Gastroesophageal sphincter (tissue), 4 donors: ENCODE measurements around the gene TRIM45. TPM values are rescaled to one million over a fixed set of nuclear protein-coding genes. Genes with fewer than 3 reads are reported as not detected.

Experiments
- ATAC-seq: fragments of 150-250 bp; one replicate; pipeline ENCODE4 v1.9.1; 2016; ENCODE audit warnings: mild to moderate bottlenecking, moderate library complexity
- H3K27ac ChIP-seq, 4 donors: fragments of 200-600 bp; sonication (generic) in 3 of 4; 1 replicate in 3 of 4; 2 replicates in 1 of 4; pipeline ENCODE4 v1.5.1; 2016 to 2019
- H3K27me3 ChIP-seq: fragments of 200-600 bp; sonication (generic); one replicate; pipeline ENCODE4 v1.5.1; 2019
- H3K36me3 ChIP-seq, 2 donors: fragments of 200-600 bp; sonication (generic); one replicate each; pipeline ENCODE4 v1.5.1; 2019; ENCODE audit warnings: control low read depth in 1 of 2
- H3K4me1 ChIP-seq, 3 donors: fragments of 200-600 bp; sonication (generic); 1 replicate in 2 of 3; 2 replicates in 1 of 3; pipeline ENCODE4 v1.5.1; 2016 to 2019; ENCODE audit warnings: control low read depth in 2 of 3
- H3K4me3 ChIP-seq, 2 donors: fragments of 200-600 bp; sonication (generic); one replicate each; pipeline ENCODE4 v1.5.1; 2019; ENCODE audit warnings: mild to moderate bottlenecking in 1 of 2, moderate library complexity in 1 of 2
- H3K9me3 ChIP-seq, 3 donors: fragments of 200-600 bp; sonication (generic); one replicate each; pipeline ENCODE4 v1.5.1; 2017 to 2019; ENCODE audit warnings: control low read depth in 2 of 3
- EP300 ChIP-seq: sonication (generic); formaldehyde crosslinking; IDR thresholded peaks from one replicate; pipeline ENCODE4 v1.6.1; 2017; ENCODE audit warnings: antibody characterized with exemption, mild to moderate bottlenecking
- POLR2A ChIP-seq, 2 donors: fragments of 450-650 bp; IDR thresholded peaks; one replicate each; pipeline ENCODE4 v1.6.1; 2017; ENCODE audit warnings: antibody characterized with exemption in 2 of 2, mild to moderate bottlenecking in 2 of 2, moderate library complexity in 1 of 2
- POLR2AphosphoS5 ChIP-seq: sonication (generic); formaldehyde crosslinking; IDR thresholded peaks from one replicate; pipeline ENCODE4 v1.6.1; 2017; ENCODE audit warnings: antibody characterized with exemption
- WGBS, 2 donors: methylation state at CpG; one replicate each; pipeline ENCODE4 v1.1.5; 2018; ENCODE audit warnings: low coverage in 1 of 2; 5-methylcytosine and 5-hydroxymethylcytosine counted together
- total RNA-seq, 4 donors: library from RNA; depleted of rRNA; stranded (reverse); fragments of >200 nt; gene quantifications; one replicate each; pipeline ENCODE4 v1.1.0, GENCODE V29; 2016
- TF ChIP-seq, protein P1 (sequence below), 4 experiments: fragments of 200-600 bp in 2 of 4; fragments of 450-650 bp in 2 of 4; sonication (generic) in 1 of 4; IDR thresholded peaks; one replicate each; pipeline ENCODE4 v1.5.1; 2017 to 2019; ENCODE audit warnings: antibody characterized with exemption in 4 of 4, mild to moderate bottlenecking in 2 of 4, moderate library complexity in 2 of 4

Gene TRIM45
- total RNA-seq, 4 donors from 2014 or later, result 1.3 to 5.1 (median 3.1) TPM

GRCh38 chr1:117112047-117112717, 9.4 kb downstream of the TRIM45 start:
- H3K36me3 ChIP-seq, result peaks cover 0 to 78% of the 10 kb centered on the region in 2 donors

GRCh38 chr1:117110774-117111173, 10.8 kb downstream of the TRIM45 start:
- no peak for ATAC-seq
- Histone ChIP-seq H3K27ac (no peak overlapping the region), H3K4me1 (no peaks in the 10 kb centered on the region), H3K27me3 (no peaks in the 10 kb centered on the region), H3K36me3 (peaks cover 0 to 88% of the 10 kb centered on the region in 2 donors), H3K4me3 (no peak overlapping the region), H3K9me3 (no peaks in the 10 kb centered on the region)
- TF ChIP-seq EP300, result no peak
- TF ChIP-seq, protein P1, sequence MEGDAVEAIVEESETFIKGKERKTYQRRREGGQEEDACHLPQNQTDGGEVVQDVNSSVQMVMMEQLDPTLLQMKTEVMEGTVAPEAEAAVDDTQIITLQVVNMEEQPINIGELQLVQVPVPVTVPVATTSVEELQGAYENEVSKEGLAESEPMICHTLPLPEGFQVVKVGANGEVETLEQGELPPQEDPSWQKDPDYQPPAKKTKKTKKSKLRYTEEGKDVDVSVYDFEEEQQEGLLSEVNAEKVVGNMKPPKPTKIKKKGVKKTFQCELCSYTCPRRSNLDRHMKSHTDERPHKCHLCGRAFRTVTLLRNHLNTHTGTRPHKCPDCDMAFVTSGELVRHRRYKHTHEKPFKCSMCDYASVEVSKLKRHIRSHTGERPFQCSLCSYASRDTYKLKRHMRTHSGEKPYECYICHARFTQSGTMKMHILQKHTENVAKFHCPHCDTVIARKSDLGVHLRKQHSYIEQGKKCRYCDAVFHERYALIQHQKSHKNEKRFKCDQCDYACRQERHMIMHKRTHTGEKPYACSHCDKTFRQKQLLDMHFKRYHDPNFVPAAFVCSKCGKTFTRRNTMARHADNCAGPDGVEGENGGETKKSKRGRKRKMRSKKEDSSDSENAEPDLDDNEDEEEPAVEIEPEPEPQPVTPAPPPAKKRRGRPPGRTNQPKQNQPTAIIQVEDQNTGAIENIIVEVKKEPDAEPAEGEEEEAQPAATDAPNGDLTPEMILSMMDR (IDR thresholded peaks at IDR 0.05), result no peak
- no peak for TF ChIP-seq POLR2A (IDR thresholded peaks at IDR 0.05)
- TF ChIP-seq POLR2AphosphoS5, result no peak
- WGBS, 2 donors, result 71 to 90% methylated on average over 2 of the region's 2 CpGs

More at GRCh38 chr1:117112047-117112717, 9.4 kb downstream of the TRIM45 start:
- no peak overlapping the region for H3K27ac ChIP-seq
- no peaks in the 10 kb centered on the region for H3K27me3 ChIP-seq
- 72 to 88% methylated on average over 5 to 6 of the region's 7 CpGs for WGBS, 2 donors
- H3K9me3 ChIP-seq, result no peaks in the 10 kb centered on the region
- ATAC-seq, result no peak
- no peak overlapping the region for H3K4me3 ChIP-seq
- no peaks in the 10 kb centered on the region for H3K4me1 ChIP-seq
- TF ChIP-seq POLR2AphosphoS5 (no peak), EP300 (no peak), POLR2A (IDR thresholded peaks at IDR 0.05) (no peak)
- TF ChIP-seq, protein P1 (IDR thresholded peaks at IDR 0.05), result no peak

DNA sequence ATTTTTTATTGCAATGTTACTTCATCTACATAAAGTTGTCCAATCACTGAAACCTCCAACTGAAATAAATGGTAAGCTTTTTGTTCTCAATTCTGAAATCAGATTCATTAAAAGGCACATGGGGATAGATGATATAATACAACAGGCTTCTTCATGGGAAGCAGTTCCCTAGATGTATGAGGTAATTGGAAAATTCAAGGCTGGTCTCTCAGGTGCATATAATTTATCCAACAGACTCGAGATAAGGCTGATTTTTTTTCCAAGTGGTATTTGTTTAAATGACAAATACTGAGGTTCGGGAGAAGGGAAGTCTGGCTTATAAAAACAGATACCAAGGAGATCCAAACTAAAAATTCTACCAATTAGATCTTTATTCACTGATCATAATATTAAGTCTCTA, 14.2 kb downstream of the TRIM45 start:
- H3K4me1 ChIP-seq, result no peaks in the 10 kb centered on the region
- TF ChIP-seq POLR2AphosphoS5 (no peak), EP300 (no peak), POLR2A (IDR thresholded peaks at IDR 0.05) (no peak)
- TF ChIP-seq, protein P1 (IDR thresholded peaks at IDR 0.05), result no peak
- no peak overlapping the region for H3K27ac ChIP-seq
- H3K36me3 ChIP-seq, result peaks cover 0 to 83% of the 10 kb centered on the region in 2 donors
- H3K4me3 ChIP-seq, result no peak overlapping the region
- 72 to 75% methylated on average over 2 of the region's 2 CpGs for WGBS, 2 donors
- H3K27me3 ChIP-seq, result no peaks in the 10 kb centered on the region
- no peak for ATAC-seq
- no peaks in the 10 kb centered on the region for H3K9me3 ChIP-seq

DNA sequence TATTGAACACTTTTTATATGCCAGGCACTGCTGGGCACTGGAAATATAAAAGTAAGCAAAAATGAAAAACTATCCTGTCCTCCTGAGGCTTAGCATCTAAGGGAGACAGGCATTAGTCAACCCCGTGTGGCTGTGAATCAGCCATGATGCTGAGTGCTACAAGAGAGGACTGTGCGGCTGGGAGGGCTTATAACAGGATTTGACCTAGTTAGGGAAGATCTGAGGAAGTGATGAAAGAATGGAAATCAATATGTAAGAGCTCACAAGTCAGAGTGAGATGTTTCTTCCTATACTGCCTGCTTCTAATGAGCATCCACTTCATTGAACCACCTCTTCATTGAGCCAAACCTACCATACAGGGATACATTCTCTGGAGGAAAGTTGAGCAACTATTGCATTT, 15.1 kb downstream of the TRIM45 start:
- WGBS, 2 donors, result 90 to 95% methylated on average over 2 of the region's 2 CpGs
- no peaks in the 10 kb centered on the region for H3K9me3 ChIP-seq
- H3K4me1 ChIP-seq, result no peaks in the 10 kb centered on the region
- no peak overlapping the region for H3K4me3 ChIP-seq
- TF ChIP-seq POLR2A (IDR thresholded peaks at IDR 0.05) (no peak), EP300 (no peak), POLR2AphosphoS5 (no peak)
- TF ChIP-seq, protein P1 (IDR thresholded peaks at IDR 0.05), result no peak
- H3K36me3 ChIP-seq, result peaks cover 0 to 81% of the 10 kb centered on the region in 2 donors
- no peak overlapping the region for H3K27ac ChIP-seq
- ATAC-seq, result no peak
- H3K27me3 ChIP-seq, result no peaks in the 10 kb centered on the region

DNA sequence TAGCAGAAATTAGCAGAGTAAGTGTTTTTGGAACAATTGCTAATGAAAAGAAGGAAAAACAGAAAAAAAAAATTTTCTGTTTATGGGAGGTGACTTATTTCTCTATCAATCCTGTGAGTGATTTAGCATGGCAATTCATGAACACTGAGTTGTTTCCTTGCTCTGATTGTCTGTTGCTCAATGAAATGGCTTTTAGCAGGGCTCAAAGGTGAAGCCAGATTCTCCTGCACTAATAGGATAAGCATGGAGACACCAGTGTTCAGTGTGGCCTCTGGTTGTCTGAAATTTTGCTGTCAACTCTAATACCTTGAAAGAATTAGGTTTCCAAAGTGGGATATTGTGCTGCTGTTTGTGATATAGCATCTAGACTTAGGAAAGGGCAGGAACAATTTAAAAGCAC, 15.8 kb downstream of the TRIM45 start:
- H3K27ac ChIP-seq, result no peak overlapping the region
- TF ChIP-seq POLR2AphosphoS5 (no peak), EP300 (no peak), POLR2A (IDR thresholded peaks at IDR 0.05) (no peak)
- TF ChIP-seq, protein P1 (IDR thresholded peaks at IDR 0.05), result no peak
- ATAC-seq, result no peak
- no peaks in the 10 kb centered on the region for H3K4me1 ChIP-seq
- H3K36me3 ChIP-seq, result peaks cover 0 to 78% of the 10 kb centered on the region in 2 donors
- H3K27me3 ChIP-seq, result no peaks in the 10 kb centered on the region
- no peaks in the 10 kb centered on the region for H3K9me3 ChIP-seq
- no peak overlapping the region for H3K4me3 ChIP-seq
